Activated naive CD4-positive, alpha-beta T cell treated with anti-CD3 and anti-CD28 coated beads, Interleukin-2, amount 10 ng/mL, durations not matched to agents 7 days and 5 days (primary cell): Measurements from ENCODE around the gene BCL2L1.

Source experiments
- CTCF ChIA-PET: fragments of 350-600 bp; sonication (Branson Sonifier 250); formaldehyde crosslinking; loops from one replicate; lab custom pipeline; 2021; ENCODE audit warnings: antibody characterized with exemption; lab: Charles Lee
- DNase-seq: peaks from one replicate; pipeline ENCODE4 v3.0.0-alpha.2; 2020
- H3K27ac Mint-ChIP-seq: one replicate; pipeline ENCODE4 v1.8.0; 2021; ENCODE audit warnings: mild to moderate bottlenecking, moderate library complexity, mixed read lengths
- H3K27me3 Mint-ChIP-seq: one replicate; pipeline ENCODE4 v1.8.0; 2021; ENCODE audit warnings: mild to moderate bottlenecking, mixed read lengths
- H3K36me3 Mint-ChIP-seq: one replicate; pipeline ENCODE4 v1.8.0; 2021; ENCODE audit warnings: mixed read lengths
- H3K4me1 Mint-ChIP-seq: one replicate; pipeline ENCODE4 v1.8.0; 2021; ENCODE audit warnings: mixed read lengths
- H3K4me3 Mint-ChIP-seq: one replicate; pipeline ENCODE4 v1.8.0; 2021; ENCODE audit warnings: mild to moderate bottlenecking, moderate library complexity, mixed read lengths
- H3K9me3 Mint-ChIP-seq: one replicate; pipeline ENCODE4 v1.8.0; 2021; ENCODE audit warnings: mixed read lengths

Gene BCL2L1

DNA sequence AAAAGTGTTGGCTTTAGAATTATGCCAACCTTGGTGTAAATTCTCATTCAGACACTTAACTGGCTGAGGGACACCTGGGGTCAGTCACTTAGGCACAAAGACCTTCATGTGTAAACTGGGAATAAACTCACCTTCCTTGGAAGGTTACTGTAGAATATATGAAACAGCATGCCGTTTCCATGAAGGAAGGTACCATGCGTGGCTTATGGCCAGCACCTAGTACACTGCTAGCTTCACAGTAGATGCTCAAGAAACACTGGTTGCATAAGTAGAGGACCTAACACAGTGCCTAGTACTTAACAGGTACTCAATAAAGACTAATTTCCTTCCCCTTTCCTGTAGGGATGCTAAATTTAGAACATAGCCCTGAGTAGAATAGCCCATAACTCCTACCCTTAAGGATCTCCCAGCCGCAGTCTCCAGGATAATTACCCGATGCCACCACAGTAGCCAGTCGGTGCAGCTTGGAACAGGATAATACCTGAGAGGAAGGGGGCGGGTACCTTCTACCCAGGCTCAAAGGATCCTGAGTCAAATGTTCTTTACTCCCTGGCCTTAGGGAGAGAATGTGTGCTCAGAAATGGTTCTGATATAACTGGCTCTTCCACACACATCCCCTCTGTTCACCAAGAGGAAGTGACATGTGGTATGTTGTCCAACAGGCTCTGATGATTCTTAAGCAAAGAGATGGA, 3.6 kb downstream of the BCL2L1 start:
- H3K27me3 Mint-ChIP-seq, result no peaks in the 10 kb centered on the region
- H3K36me3 Mint-ChIP-seq, result peaks cover 75% of the 10 kb centered on the region
- peaks cover 64% of the 10 kb centered on the region for H3K4me1 Mint-ChIP-seq
- H3K4me3 Mint-ChIP-seq, result peak overlapping the region; percentile 96
- CTCF ChIA-PET, result interaction anchor here (0.8 to 10.5 kb wide), 8 partner anchors 8 to 85 kb away, joined by 3 to 348 read pairs (median 10); no protein-coding TSS in a partner anchor
- peak; percentile 29 for DNase-seq
- no peaks in the 10 kb centered on the region for H3K9me3 Mint-ChIP-seq
- H3K27ac Mint-ChIP-seq, result peak overlapping the region; percentile 97

- H3K4me1 Mint-ChIP-seq, result peaks cover 75% of the 10 kb centered on the region
- no peaks in the 10 kb centered on the region for H3K9me3 Mint-ChIP-seq
- DNase-seq, result no peak
- peaks cover 89% of the 10 kb centered on the region for H3K36me3 Mint-ChIP-seq
- peak overlapping the region; percentile 68 for H3K4me3 Mint-ChIP-seq
- CTCF ChIA-PET, result interaction anchor here (1.1 to 10.5 kb wide), 4 partner anchors 11 to 83 kb away, joined by 3 to 348 read pairs (median 6); no protein-coding TSS in a partner anchor
- peak overlapping the region; percentile 50 for H3K27ac Mint-ChIP-seq
- no peaks in the 10 kb centered on the region for H3K27me3 Mint-ChIP-seq
These were observed 5.0 kb downstream of the BCL2L1 start for GRCh38 chr20:31717478-31718201.

GRCh38 chr20:31716818-31717477, 5.7 kb downstream of the BCL2L1 start:
- Mint-ChIP-seq H3K4me1 (peaks cover 80% of the 10 kb centered on the region), H3K27me3 (no peaks in the 10 kb centered on the region), H3K9me3 (no peaks in the 10 kb centered on the region), H3K4me3 (peak overlapping the region; percentile 68), H3K27ac (no peak overlapping the region), H3K36me3 (peaks cover 89% of the 10 kb centered on the region)
- no peak for DNase-seq
- CTCF ChIA-PET, result interaction anchor here (0.9 to 10.5 kb wide), 7 partner anchors 11 to 82 kb away, joined by 3 to 348 read pairs (median 4); no protein-coding TSS in a partner anchor

DNA sequence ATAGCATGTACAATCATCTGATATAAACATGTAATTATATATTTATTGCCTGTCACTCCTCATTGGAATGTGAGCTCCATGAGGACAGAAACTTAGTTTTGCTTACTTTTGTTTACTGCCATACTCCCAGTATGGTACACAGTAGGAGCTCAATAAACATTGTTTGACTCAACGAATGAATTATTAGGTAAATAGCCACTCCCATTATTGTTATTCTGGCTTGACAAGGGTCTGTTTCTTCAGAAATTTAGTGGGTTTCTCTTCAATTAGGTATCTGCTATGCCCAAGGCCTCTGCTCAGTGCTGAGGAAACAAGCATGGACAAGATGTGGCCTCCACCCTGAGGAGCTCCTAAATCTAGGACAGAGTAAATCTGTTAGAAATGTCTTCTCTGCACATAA, 6.3 kb downstream of the BCL2L1 start:
- CTCF ChIA-PET, result interaction anchor here (0.9 to 10.5 kb wide), 6 partner anchors 17 to 82 kb away, joined by 3 to 348 read pairs (median 6); no protein-coding TSS in a partner anchor
- no peak overlapping the region for H3K4me3 Mint-ChIP-seq

DNA sequence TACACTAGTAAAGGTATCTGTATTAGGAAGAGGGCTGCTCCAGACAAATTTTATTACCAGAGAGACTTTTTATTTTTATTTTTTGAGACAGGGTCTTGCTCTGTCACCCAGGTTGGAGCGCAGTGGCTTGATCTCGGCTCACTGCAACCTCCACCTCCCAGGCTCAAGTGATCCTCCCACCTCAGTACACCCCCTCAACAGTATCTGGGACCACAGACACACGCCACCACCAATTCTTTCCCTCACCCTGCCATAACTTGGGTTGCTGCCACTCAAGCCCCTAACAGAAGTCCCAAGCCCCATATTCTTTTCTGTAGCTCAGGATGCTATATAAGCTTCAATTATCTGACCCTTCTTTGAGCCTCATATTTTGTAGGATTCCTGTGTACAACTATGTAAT, 6.9 kb downstream of the BCL2L1 start:
- Mint-ChIP-seq H3K4me3 (no peak overlapping the region), H3K9me3 (no peaks in the 10 kb centered on the region), H3K36me3 (peaks cover 90% of the 10 kb centered on the region), H3K27ac (peak overlapping the region; percentile 2), H3K27me3 (no peaks in the 10 kb centered on the region), H3K4me1 (peaks cover 92% of the 10 kb centered on the region)
- CTCF ChIA-PET, result interaction anchor here (1.1 to 10.5 kb wide), 3 partner anchors 8 to 53 kb away, joined by 3 to 348 read pairs (median 7); no protein-coding TSS in a partner anchor
- no peak for DNase-seq

More for the DNA sequence above, 6.3 kb downstream of the BCL2L1 start:
- peaks cover 86% of the 10 kb centered on the region for H3K4me1 Mint-ChIP-seq
- H3K27me3 Mint-ChIP-seq, result no peaks in the 10 kb centered on the region
- no peak for DNase-seq
- H3K36me3 Mint-ChIP-seq, result peaks cover 91% of the 10 kb centered on the region
- H3K27ac Mint-ChIP-seq, result peak overlapping the region; percentile 2
- no peaks in the 10 kb centered on the region for H3K9me3 Mint-ChIP-seq

GRCh38 chr20:31713312-31714273, 9.1 kb downstream of the BCL2L1 start:
- Mint-ChIP-seq H3K4me3 (no peak overlapping the region), H3K36me3 (peaks cover 79% of the 10 kb centered on the region), H3K27ac (no peak overlapping the region), H3K4me1 (peaks cover 87% of the 10 kb centered on the region), H3K9me3 (no peaks in the 10 kb centered on the region), H3K27me3 (no peaks in the 10 kb centered on the region)
- no peak for DNase-seq
- CTCF ChIA-PET, result interaction anchor here (1.6 to 2.0 kb wide), 2 partner anchors 50 to 51 kb away, joined by 3 to 11 read pairs; no protein-coding TSS in a partner anchor

DNA sequence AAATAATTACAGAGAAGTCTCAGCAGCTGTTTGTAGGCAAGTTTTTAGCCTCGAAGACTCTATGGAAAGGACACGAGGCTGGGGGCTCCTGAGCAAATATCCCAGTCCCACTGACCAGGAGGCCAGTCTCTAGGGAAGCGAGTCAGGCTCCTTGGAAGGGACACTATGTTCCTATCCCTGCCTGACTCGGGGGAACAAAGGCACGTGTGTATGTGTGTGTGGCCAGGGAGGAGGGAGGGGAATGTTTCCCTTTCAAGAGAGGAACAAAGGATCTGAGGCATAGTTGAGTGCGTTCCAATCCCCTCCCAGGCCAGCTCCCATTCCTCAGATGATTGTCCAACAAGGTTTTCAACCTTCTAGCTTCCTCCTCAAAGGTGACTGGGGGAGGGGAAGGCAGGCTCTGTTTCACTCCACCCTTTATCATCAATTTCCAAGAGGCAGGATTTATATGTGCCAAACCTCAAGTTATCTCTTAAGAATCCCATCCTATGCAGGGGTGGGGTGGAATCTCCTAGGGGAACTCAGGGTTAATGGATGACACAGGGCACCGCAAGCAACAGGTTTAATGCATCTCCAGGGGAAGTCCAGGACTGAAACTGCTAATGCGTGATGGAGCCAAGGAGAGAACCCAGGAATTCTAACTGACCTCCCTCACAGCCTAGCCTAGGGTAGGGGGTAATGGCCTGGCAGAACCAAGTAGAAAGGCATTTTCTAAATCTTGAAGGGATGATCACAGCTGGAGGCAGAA, 9.9 kb downstream of the BCL2L1 start:
- Mint-ChIP-seq H3K4me3 (no peak overlapping the region), H3K36me3 (peaks cover 81% of the 10 kb centered on the region), H3K27ac (no peak overlapping the region), H3K27me3 (no peaks in the 10 kb centered on the region), H3K4me1 (peaks cover 88% of the 10 kb centered on the region), H3K9me3 (no peaks in the 10 kb centered on the region)
- CTCF ChIA-PET, result interaction anchor here (1.6 to 3.0 kb wide), 2 partner anchors 7 to 49 kb away, joined by 3 to 11 read pairs; no protein-coding TSS in a partner anchor
- no peak for DNase-seq

GRCh38 chr20:31712112-31712553, 10.5 kb downstream of the BCL2L1 start:
- H3K36me3 Mint-ChIP-seq, result peaks cover 80% of the 10 kb centered on the region
- H3K27me3 Mint-ChIP-seq, result no peaks in the 10 kb centered on the region
- CTCF ChIA-PET, result interaction anchor here (0.6 to 3.0 kb wide), 5 partner anchors 8 to 252 kb away, joined by 3 to 12 read pairs (median 5); partner anchors contain the start of gene BCL2L1
- no peak for DNase-seq
- no peaks in the 10 kb centered on the region for H3K9me3 Mint-ChIP-seq
- peak overlapping the region; percentile 8 for H3K27ac Mint-ChIP-seq
- peaks cover 83% of the 10 kb centered on the region for H3K4me1 Mint-ChIP-seq
- no peak overlapping the region for H3K4me3 Mint-ChIP-seq

GRCh38 chr20:31711179-31712111, 11.2 kb downstream of the BCL2L1 start:
- peaks cover 82% of the 10 kb centered on the region for H3K4me1 Mint-ChIP-seq
- CTCF ChIA-PET, result interaction anchor here (0.6 to 3.0 kb wide), 6 partner anchors 9 to 252 kb away, joined by 3 to 12 read pairs (median 6); partner anchors contain the start of gene BCL2L1
- H3K9me3 Mint-ChIP-seq, result no peaks in the 10 kb centered on the region
- H3K4me3 Mint-ChIP-seq, result no peak overlapping the region
- H3K27ac Mint-ChIP-seq, result peak overlapping the region; percentile 47
- DNase-seq, result no peak
- H3K36me3 Mint-ChIP-seq, result peaks cover 80% of the 10 kb centered on the region
- H3K27me3 Mint-ChIP-seq, result no peaks in the 10 kb centered on the region

- no peak for DNase-seq
- no peaks in the 10 kb centered on the region for H3K9me3 Mint-ChIP-seq
- no peak overlapping the region for H3K4me3 Mint-ChIP-seq
- H3K27me3 Mint-ChIP-seq, result no peaks in the 10 kb centered on the region
- CTCF ChIA-PET, result interaction anchor here (0.6 to 3.0 kb wide), 5 partner anchors 10 to 124 kb away, joined by 4 to 12 read pairs (median 6); no protein-coding TSS in a partner anchor
- peak overlapping the region; percentile 47 for H3K27ac Mint-ChIP-seq
- H3K36me3 Mint-ChIP-seq, result peaks cover 78% of the 10 kb centered on the region
- peaks cover 80% of the 10 kb centered on the region for H3K4me1 Mint-ChIP-seq
These were observed 12.1 kb downstream of the BCL2L1 start for GRCh38 chr20:31710423-31711108.

DNA sequence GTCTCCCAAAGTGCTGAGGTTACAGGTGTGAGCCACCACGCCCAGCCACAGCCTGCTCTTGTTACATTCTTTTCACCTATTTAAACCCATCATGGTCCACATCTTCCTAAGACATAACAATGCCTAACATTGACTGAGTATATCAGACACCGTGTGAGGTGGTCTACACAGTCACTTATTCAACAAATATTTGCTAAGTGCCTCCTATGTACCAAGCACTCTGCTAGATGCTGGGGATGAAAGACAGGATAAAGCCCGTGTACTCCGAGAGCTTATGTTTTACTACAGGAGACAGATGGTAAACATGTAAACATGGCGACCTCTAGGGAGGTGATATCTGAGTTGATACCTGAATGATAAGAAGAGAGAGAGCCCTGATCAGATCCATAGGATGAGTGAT, 12.7 kb downstream of the BCL2L1 start:
- CTCF ChIA-PET, result interaction anchor here (0.6 to 3.0 kb wide), 5 partner anchors 10 to 124 kb away, joined by 4 to 12 read pairs (median 6); no protein-coding TSS in a partner anchor
- no peak for DNase-seq
- peaks cover 77% of the 10 kb centered on the region for H3K36me3 Mint-ChIP-seq
- H3K4me3 Mint-ChIP-seq, result no peak overlapping the region
- H3K27ac Mint-ChIP-seq, result no peak overlapping the region
- H3K9me3 Mint-ChIP-seq, result no peaks in the 10 kb centered on the region
- H3K4me1 Mint-ChIP-seq, result peaks cover 78% of the 10 kb centered on the region
- H3K27me3 Mint-ChIP-seq, result no peaks in the 10 kb centered on the region
